Natural killer cell (primary cell): ENCODE measurements around the gene FNTB. TPM values are rescaled to one million over a fixed set of nuclear protein-coding genes. Genes with fewer than 3 reads are reported as not detected.
A peak's percentile ranks its signal among the peaks of the same experiment; 100 is the strongest.

Source experiments
- ATAC-seq, 3 donors: fragments of 150-1000 bp in 2 of 3; fragments of 200-7000 bp in 1 of 3; cut with Tn5 transposase; 1 replicate in 1 of 3; 2 replicates in 2 of 3; pipeline ENCODE4 v1.10.0; 2021; ENCODE audit warnings: mild to moderate bottlenecking in 2 of 3, moderate library complexity in 2 of 3
- DNase-seq, 2 donors: peaks; one replicate each; pipeline versions ENCODE4 v3.0.0 to v3.0.0-alpha.2; 2013 to 2021; ENCODE audit warnings: mixed read lengths in 1 of 2
- H3K27ac ChIP-seq: one replicate; pipeline ENCODE4 v1.5.1; 2013; ENCODE audit warnings: mild to moderate bottlenecking, low read length
- H3K27me3 ChIP-seq: one replicate; pipeline ENCODE4 v1.6.1; 2013; ENCODE audit warnings: low read length; ENCODE audit not compliant: control insufficient read depth, insufficient read depth
- H3K36me3 ChIP-seq: one replicate; pipeline ENCODE4 v1.6.1; 2013; ENCODE audit warnings: low read length; ENCODE audit not compliant: control insufficient read depth, insufficient read depth
- H3K4me1 ChIP-seq: one replicate; pipeline ENCODE4 v1.6.1; 2013; ENCODE audit warnings: low read length; ENCODE audit not compliant: control insufficient read depth, insufficient read depth
- H3K4me3 ChIP-seq: one replicate; pipeline ENCODE4 v1.5.1; 2013; ENCODE audit warnings: low read length
- H3K9me3 ChIP-seq: one replicate; pipeline ENCODE4 v1.6.1; 2013; ENCODE audit warnings: low read length; ENCODE audit not compliant: control insufficient read depth, insufficient read depth
- H3K27ac Mint-ChIP-seq, 2 donors: one replicate each; pipeline ENCODE4 v1.8.0; 2022; ENCODE audit warnings: mild to moderate bottlenecking in 2 of 2, mixed read lengths in 2 of 2, moderate library complexity in 1 of 2
- H3K27me3 Mint-ChIP-seq, 2 donors: one replicate each; pipeline ENCODE4 v1.8.0; 2022; ENCODE audit warnings: low read depth in 2 of 2, mixed read lengths in 2 of 2
- H3K36me3 Mint-ChIP-seq: one replicate; pipeline ENCODE4 v1.8.0; 2022; ENCODE audit warnings: mixed read lengths
- H3K4me1 Mint-ChIP-seq, 2 donors: one replicate each; pipeline ENCODE4 v1.8.0; 2022; ENCODE audit warnings: mixed read lengths in 2 of 2
- H3K4me3 Mint-ChIP-seq: one replicate; pipeline ENCODE4 v1.8.0; 2022; ENCODE audit warnings: mild to moderate bottlenecking, moderate library complexity, mixed read lengths
- H3K9me3 Mint-ChIP-seq, 2 donors: one replicate each; pipeline ENCODE4 v1.8.0; 2022; ENCODE audit warnings: mixed read lengths in 2 of 2
- WGBS: methylation state at CpG from one replicate; pipeline ENCODE4 v1.1.7; 2013; ENCODE audit warnings: missing lambda C conversion rate; ENCODE audit not compliant: insufficient coverage; 5-methylcytosine and 5-hydroxymethylcytosine counted together
- intact Hi-C: fragments of 100-400 bp; cut with micrococcal nuclease; formaldehyde crosslinking; loops from one replicate; pipeline ENCODE4 v1.14.2; 2022
- total RNA-seq, 4 donors: library from RNA; stranded (reverse); fragments of 120-200 nt in 1 of 4; gene quantifications; one replicate each; pipeline versions ENCODE4 v1.2.3 to v1.2.4, GENCODE V29; 2013 to 2022
- TF ChIP-seq, protein P1 (sequence below): fragments of 200-600 bp; IDR thresholded peaks from one replicate; pipeline ENCODE4 v1.8.0; 2022; ENCODE audit warnings: antibody characterized with exemption

FNTB gene
- total RNA-seq, 3 donors from 2014 or later (not counting 1 experiment from before 2014, with no cell fraction given) = 4.0 to 8.7 (median 8.4) TPM

DNA sequence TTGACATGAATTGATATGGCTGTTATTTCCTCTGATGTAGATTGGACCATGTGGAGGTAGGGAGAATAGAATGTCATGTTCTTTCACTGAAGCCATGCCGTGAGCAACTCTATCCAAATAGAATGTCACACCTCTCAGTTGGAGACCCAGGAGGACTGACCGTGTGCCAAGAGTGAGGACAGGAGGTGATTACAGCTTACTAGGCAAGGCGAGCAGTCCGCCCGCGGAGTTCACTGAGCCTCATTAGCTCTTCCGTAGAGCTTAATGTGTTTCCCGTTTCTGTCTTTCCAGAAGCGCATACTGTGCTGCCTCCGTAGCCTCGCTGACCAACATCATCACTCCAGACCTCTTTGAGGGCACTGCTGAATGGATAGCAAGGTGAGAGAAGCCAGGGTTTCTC lies 45.6 kb downstream of the FNTB start:
- ATAC-seq (no peak), DNase-seq (no peak)
- Mint-ChIP-seq H3K4me3 (no peak overlapping the region), H3K27ac (no peak overlapping the region), H3K9me3 (no peaks in the 10 kb centered on the region), H3K36me3 (peaks cover 6% of the 10 kb centered on the region), H3K27me3 (no peaks in the 10 kb centered on the region), H3K4me1 (no peaks in the 10 kb centered on the region)
- Histone ChIP-seq H3K9me3 (no peaks in the 10 kb centered on the region), H3K36me3 (peaks cover 23% of the 10 kb centered on the region), H3K27me3 (no peaks in the 10 kb centered on the region), H3K27ac (no peak overlapping the region), H3K4me3 (no peak overlapping the region), H3K4me1 (no peaks in the 10 kb centered on the region)
- intact Hi-C loops = no loop called here
- WGBS = 100% methylated on average over 11 of the region's 11 CpGs
- TF ChIP-seq, protein P1, sequence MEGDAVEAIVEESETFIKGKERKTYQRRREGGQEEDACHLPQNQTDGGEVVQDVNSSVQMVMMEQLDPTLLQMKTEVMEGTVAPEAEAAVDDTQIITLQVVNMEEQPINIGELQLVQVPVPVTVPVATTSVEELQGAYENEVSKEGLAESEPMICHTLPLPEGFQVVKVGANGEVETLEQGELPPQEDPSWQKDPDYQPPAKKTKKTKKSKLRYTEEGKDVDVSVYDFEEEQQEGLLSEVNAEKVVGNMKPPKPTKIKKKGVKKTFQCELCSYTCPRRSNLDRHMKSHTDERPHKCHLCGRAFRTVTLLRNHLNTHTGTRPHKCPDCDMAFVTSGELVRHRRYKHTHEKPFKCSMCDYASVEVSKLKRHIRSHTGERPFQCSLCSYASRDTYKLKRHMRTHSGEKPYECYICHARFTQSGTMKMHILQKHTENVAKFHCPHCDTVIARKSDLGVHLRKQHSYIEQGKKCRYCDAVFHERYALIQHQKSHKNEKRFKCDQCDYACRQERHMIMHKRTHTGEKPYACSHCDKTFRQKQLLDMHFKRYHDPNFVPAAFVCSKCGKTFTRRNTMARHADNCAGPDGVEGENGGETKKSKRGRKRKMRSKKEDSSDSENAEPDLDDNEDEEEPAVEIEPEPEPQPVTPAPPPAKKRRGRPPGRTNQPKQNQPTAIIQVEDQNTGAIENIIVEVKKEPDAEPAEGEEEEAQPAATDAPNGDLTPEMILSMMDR = no peak

DNA sequence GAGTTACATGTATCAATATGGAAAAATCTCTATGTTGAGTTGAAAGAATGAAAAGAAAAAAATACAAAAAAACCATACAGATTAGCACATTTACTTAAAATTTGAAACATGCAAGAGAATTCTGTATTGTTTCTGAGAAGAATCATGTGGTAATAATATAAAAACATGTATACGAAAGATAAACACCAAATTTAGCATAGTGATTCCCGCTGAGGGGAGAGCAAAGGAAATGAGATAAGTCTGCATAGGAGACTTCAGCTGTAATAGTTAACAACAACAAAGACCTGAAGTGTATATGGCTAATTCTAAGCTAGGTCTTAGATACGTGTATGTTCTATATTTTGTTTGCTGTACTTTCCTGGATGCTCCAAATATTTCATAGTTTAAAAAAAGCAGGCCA lies 46.5 kb downstream of the FNTB start:
- H3K36me3 ChIP-seq = peaks cover 16% of the 10 kb centered on the region
- H3K4me1 ChIP-seq = no peaks in the 10 kb centered on the region
- Mint-ChIP-seq H3K27me3 (no peaks in the 10 kb centered on the region), H3K4me3 (no peak overlapping the region), H3K36me3 (peaks cover 6% of the 10 kb centered on the region), H3K9me3 (no peaks in the 10 kb centered on the region), H3K4me1 (no peaks in the 10 kb centered on the region), H3K27ac (no peak overlapping the region)
- H3K9me3 ChIP-seq = no peaks in the 10 kb centered on the region
- ATAC-seq = no peak
- no peaks in the 10 kb centered on the region for H3K27me3 ChIP-seq
- intact Hi-C loops = no loop called here
- WGBS = 100% methylated on average over 3 of the region's 3 CpGs
- DNase-seq = no peak
- H3K4me3 ChIP-seq = no peak overlapping the region
- no peak overlapping the region for H3K27ac ChIP-seq
- TF ChIP-seq, protein P1 = no peak

DNA sequence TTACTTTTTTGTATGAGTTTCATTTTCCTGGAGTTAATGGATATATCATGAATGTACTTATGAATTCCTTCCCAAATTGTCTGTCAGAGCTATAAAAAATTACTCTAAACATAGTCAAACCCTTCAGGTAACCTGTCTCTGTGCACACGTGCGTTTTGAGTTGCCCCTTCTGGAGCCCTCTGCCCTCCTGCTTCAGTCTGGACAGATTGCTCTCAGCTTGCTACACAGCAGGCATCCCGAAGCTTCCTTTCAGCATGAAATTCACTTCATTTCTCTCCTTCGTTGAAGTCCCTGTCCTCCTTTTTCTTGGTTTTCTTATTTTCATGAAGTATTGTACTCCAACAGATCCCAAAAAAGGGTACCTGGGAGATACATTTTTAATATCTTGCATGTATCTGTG lies 47.3 kb downstream of the FNTB start:
- no peak overlapping the region for H3K4me3 ChIP-seq
- H3K36me3 ChIP-seq = peaks cover 12% of the 10 kb centered on the region
- Mint-ChIP-seq H3K27me3 (no peaks in the 10 kb centered on the region), H3K36me3 (peaks cover 6% of the 10 kb centered on the region), H3K27ac (peak overlapping the region in 1 of 2 donors; percentile 7), H3K4me3 (no peak overlapping the region), H3K4me1 (no peaks in the 10 kb centered on the region), H3K9me3 (no peaks in the 10 kb centered on the region)
- intact Hi-C loops = no loop called here
- H3K4me1 ChIP-seq = no peaks in the 10 kb centered on the region
- H3K27ac ChIP-seq = no peak overlapping the region
- WGBS = 97% methylated on average over 4 of the region's 4 CpGs
- H3K27me3 ChIP-seq = no peaks in the 10 kb centered on the region
- TF ChIP-seq, protein P1 = no peak
- no peaks in the 10 kb centered on the region for H3K9me3 ChIP-seq
- ATAC-seq = no peak
- DNase-seq = no peak

DNA sequence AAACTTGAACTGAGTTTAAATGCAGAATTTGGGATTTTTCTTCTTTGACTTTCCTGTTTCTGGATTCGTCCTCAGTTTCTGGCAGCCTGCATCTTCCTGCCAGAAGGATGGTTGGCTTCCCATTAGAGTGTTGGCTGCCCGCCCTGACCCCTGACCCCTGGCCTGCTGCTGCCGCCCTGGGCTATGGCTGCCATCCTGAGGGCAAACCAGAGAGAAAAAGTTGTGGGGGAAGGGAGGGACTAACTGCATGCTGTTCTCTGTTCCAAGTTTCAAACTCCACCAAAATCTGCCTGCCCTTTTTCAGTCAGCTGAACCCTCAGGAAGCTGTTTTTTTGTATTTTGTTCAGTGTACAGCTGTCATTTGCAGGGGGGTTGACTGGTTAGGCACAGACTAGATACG lies 48.4 kb downstream of the FNTB start:
- Histone ChIP-seq H3K4me1 (no peaks in the 10 kb centered on the region), H3K27me3 (no peaks in the 10 kb centered on the region), H3K36me3 (peaks cover 12% of the 10 kb centered on the region), H3K9me3 (no peaks in the 10 kb centered on the region), H3K4me3 (no peak overlapping the region), H3K27ac (no peak overlapping the region)
- TF ChIP-seq, protein P1 = no peak
- intact Hi-C loops = no loop called here
- ATAC-seq (no peak), DNase-seq (no peak)
- H3K36me3 Mint-ChIP-seq = peaks cover 6% of the 10 kb centered on the region
- WGBS = 92% methylated on average over 4 of the region's 4 CpGs
- H3K27me3 Mint-ChIP-seq = no peaks in the 10 kb centered on the region
- no peaks in the 10 kb centered on the region for H3K4me1 Mint-ChIP-seq
- no peak overlapping the region for H3K27ac Mint-ChIP-seq
- no peak overlapping the region for H3K4me3 Mint-ChIP-seq
- no peaks in the 10 kb centered on the region for H3K9me3 Mint-ChIP-seq
